HG02981 (cell line): Measurements from ENCODE around the gene MED12L.

Source experiments
- ATAC-seq: cut with Tn5 transposase; IDR thresholded peaks from one replicate; pipeline ENCODE4 v1.9.1; 2021; ENCODE audit warnings: mild to moderate bottlenecking, moderate library complexity; ENCODE audit not compliant: unreplicated experiment

The MED12L gene

GRCh38 chr3:151439652-151440125, 354.2 kb downstream of the MED12L start:
- peak; percentile 82 for ATAC-seq

GRCh38 chr3:151440940-151441339, 355.5 kb downstream of the MED12L start:
- ATAC-seq = no peak

- no peak for ATAC-seq
These were observed 358.1 kb downstream of the MED12L start for GRCh38 chr3:151443583-151443982.

- ATAC-seq = no peak
These were observed 360.0 kb downstream of the MED12L start for GRCh38 chr3:151445273-151446001.

- ATAC-seq = no peak
These were observed 360.5 kb downstream of the MED12L start for GRCh38 chr3:151446002-151446340.

GRCh38 chr3:151452368-151452767, 366.9 kb downstream of the MED12L start:
- ATAC-seq = no peak

GRCh38 chr3:151452841-151453240, 367.4 kb downstream of the MED12L start:
- ATAC-seq = no peak

- no peak for ATAC-seq
These were observed 370.6 kb downstream of the MED12L start for GRCh38 chr3:151456065-151456464.

GRCh38 chr3:151459358-151459757, 373.9 kb downstream of the MED12L start:
- ATAC-seq = no peak

GRCh38 chr3:151460228-151460627, 374.8 kb downstream of the MED12L start:
- no peak for ATAC-seq

- ATAC-seq = no peak
These were observed 375.4 kb downstream of the MED12L start, which contains the start of gene IGSF10 for GRCh38 chr3:151460774-151461450. IGSF10 (minus strand) TSS chr3:151461061; CDS start chr3:151458709, 2,352 bp downstream.

GRCh38 chr3:151462278-151462780, 376.9 kb downstream of the MED12L start:
- no peak for ATAC-seq

GRCh38 chr3:151462991-151463390, 377.5 kb downstream of the MED12L start:
- ATAC-seq = no peak

GRCh38 chr3:151467069-151467468, 381.6 kb downstream of the MED12L start:
- ATAC-seq = no peak

GRCh38 chr3:151468284-151468917, 382.9 kb downstream of the MED12L start:
- peak; percentile 79 for ATAC-seq

GRCh38 chr3:151476344-151477018, 391.0 kb downstream of the MED12L start:
- ATAC-seq = no peak

GRCh38 chr3:151477591-151478334, 392.3 kb downstream of the MED12L start:
- no peak for ATAC-seq

- no peak for ATAC-seq
These were observed 392.9 kb downstream of the MED12L start for GRCh38 chr3:151478335-151478697.

GRCh38 chr3:151479452-151479851, 394.0 kb downstream of the MED12L start:
- no peak for ATAC-seq

GRCh38 chr3:151480492-151480891, 395.0 kb downstream of the MED12L start:
- ATAC-seq = no peak
